ENCODE results near the gene LYL1. TPM values are rescaled to one million over a fixed set of nuclear protein-coding genes. Genes with fewer than 3 reads are reported as not detected.
A peak's percentile ranks its signal among the peaks of the same experiment; 100 is the strongest.

LYL1 gene
- total RNA-seq, 2 donors from 2014 or later = 4.6 to 13.3 TPM

- TF ChIP-seq POLR2A (IDR thresholded peaks at IDR 0.05) (no peak), POLR2AphosphoS5 (IDR thresholded peaks at IDR 0.05) (no peak), CTCF (IDR thresholded peaks at IDR 0.05) (no peak)
- H3K36me3 ChIP-seq = peaks cover 0 to 4% of the 10 kb centered on the region in 2 donors
- H3K4me1 ChIP-seq (replicated peaks) = peaks cover 88% of the 10 kb centered on the region
- H3K9me3 ChIP-seq = no peaks in the 10 kb centered on the region
- intact Hi-C loops (cut with DNase I) = loop anchor here (5.0 kb wide), 1 partner anchor 32 kb away; no protein-coding TSS in a partner anchor
- WGBS = 17% methylated on average over 11 of the region's 11 CpGs
- DNase-seq (ENCODE audit: low spot score) = no peak
- no peak overlapping the region for H3K4me3 ChIP-seq
- H3K27me3 ChIP-seq (replicated peaks; ENCODE audit: insufficient read depth) = no peaks in the 10 kb centered on the region
- H3K27ac ChIP-seq = peak overlapping the region; percentile 95 to 96
Measured at GRCh38 chr19:13054626-13055212, 47.9 kb downstream of the LYL1 start.

- H3K9me3 ChIP-seq = no peaks in the 10 kb centered on the region
- DNase-seq (ENCODE audit: low spot score) = peak; percentile 90
- no peaks in the 10 kb centered on the region for H3K27me3 ChIP-seq (replicated peaks; ENCODE audit: insufficient read depth)
- intact Hi-C loops (cut with DNase I) = loop anchor here (2.0 kb wide), 1 partner anchor 17 kb away; no protein-coding TSS in a partner anchor
- TF ChIP-seq POLR2AphosphoS5 (IDR thresholded peaks at IDR 0.05) = peak; percentile 80
- no peak for TF ChIP-seq CTCF (IDR thresholded peaks at IDR 0.05)
- peak; percentile 16 for TF ChIP-seq POLR2A (IDR thresholded peaks at IDR 0.05)
- H3K4me1 ChIP-seq (replicated peaks) = peaks cover 89% of the 10 kb centered on the region
- 17% methylated on average over 17 of the region's 17 CpGs for WGBS
- H3K4me3 ChIP-seq = peak overlapping the region in 1 of 2 donors; percentile 7
- H3K27ac ChIP-seq = peak overlapping the region; percentile 95 to 96
- H3K36me3 ChIP-seq = peaks cover 0 to 4% of the 10 kb centered on the region in 2 donors
Measured at GRCh38 chr19:13053761-13054625, 48.7 kb downstream of the LYL1 start.

- Histone ChIP-seq H3K27ac (peak overlapping the region; percentile 95 to 96), H3K36me3 (peaks cover 0 to 4% of the 10 kb centered on the region in 2 donors), H3K27me3 (replicated peaks; ENCODE audit: insufficient read depth) (no peaks in the 10 kb centered on the region), H3K4me3 (no peak overlapping the region), H3K4me1 (replicated peaks) (peaks cover 86% of the 10 kb centered on the region), H3K9me3 (no peaks in the 10 kb centered on the region)
- intact Hi-C loops (cut with DNase I) = loop anchor here (2.0 kb wide), 1 partner anchor 16 kb away; no protein-coding TSS in a partner anchor
- no peak for TF ChIP-seq POLR2AphosphoS5 (IDR thresholded peaks at IDR 0.05)
- no peak for TF ChIP-seq CTCF (IDR thresholded peaks at IDR 0.05)
- TF ChIP-seq POLR2A (IDR thresholded peaks at IDR 0.05) = no peak
- DNase-seq (ENCODE audit: low spot score) = no peak
- WGBS = 36% methylated on average over 3 of the region's 3 CpGs
Measured at GRCh38 chr19:13053238-13053637, 49.4 kb downstream of the LYL1 start.

GRCh38 chr19:13052447-13053175 lies 50.0 kb downstream of the LYL1 start:
- TF ChIP-seq CTCF (IDR thresholded peaks at IDR 0.05) (no peak), POLR2A (IDR thresholded peaks at IDR 0.05) (no peak), POLR2AphosphoS5 (IDR thresholded peaks at IDR 0.05) (no peak)
- Histone ChIP-seq H3K27me3 (replicated peaks; ENCODE audit: insufficient read depth) (no peaks in the 10 kb centered on the region), H3K9me3 (no peaks in the 10 kb centered on the region), H3K27ac (peak overlapping the region; percentile 95 to 96), H3K4me3 (no peak overlapping the region), H3K36me3 (peaks cover 0 to 4% of the 10 kb centered on the region in 2 donors), H3K4me1 (replicated peaks) (peaks cover 80% of the 10 kb centered on the region)
- no peak for DNase-seq (ENCODE audit: low spot score)
- intact Hi-C loops (cut with DNase I) = loop anchor here (2.0 kb wide), 1 partner anchor 16 kb away; no protein-coding TSS in a partner anchor
- 37% methylated on average over 12 of the region's 12 CpGs for WGBS
